Activated T-cell treated with anti-CD3 and anti-CD28 coated beads for 1 hour (primary cell): ENCODE results near the gene BMPR1B.
"Not testable (repeated sequence)": the region's sequence is repeated elsewhere in the genome, so short reads cannot be mapped to it uniquely, and the experiment has no call there.

Experiments
- DNase-seq: peaks from one replicate; pipeline ENCODE4 v3.0.0-alpha.2; 2020; ENCODE audit warnings: low read depth

Gene BMPR1B

DNA sequence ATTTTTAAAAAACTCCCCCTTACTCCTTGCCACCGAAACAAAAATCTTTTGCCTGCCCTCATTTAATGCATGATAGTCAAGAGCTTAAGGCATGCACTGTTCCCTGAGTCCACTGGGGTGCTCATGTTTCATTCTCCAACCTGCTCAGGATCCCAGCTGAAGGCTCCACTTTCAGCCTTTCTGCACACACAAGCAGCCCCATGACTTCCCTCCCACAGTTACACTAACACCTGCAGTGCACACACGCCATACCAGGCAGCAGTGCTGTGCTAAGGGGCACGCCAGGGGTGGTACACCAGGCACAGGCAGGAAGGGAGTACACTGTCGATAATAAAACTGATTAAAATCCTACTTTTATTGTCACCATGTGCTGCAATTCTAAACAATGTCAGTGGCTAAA, 385.2 kb downstream of the BMPR1B start:
- DNase-seq = no peak

DNA sequence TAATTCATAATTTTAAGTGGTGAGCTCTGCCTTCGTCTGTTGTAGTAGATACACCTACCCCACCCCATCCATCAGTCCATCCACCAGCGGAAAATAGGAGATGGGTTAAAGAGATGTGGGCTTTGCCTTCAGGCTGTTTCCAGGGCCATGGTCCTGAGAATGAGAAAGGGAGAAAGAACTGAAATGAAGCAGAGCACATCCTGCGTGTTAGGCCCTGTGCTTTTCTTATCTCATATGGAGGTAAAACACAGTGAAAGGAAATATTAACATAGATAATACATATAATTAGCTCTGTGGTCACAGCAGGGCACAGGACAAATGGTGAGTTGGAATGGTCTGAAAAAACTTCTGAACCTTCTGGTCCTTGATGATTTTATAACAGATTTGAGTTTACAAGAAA, 393.5 kb downstream of the BMPR1B start:
- DNase-seq = no peak

DNA sequence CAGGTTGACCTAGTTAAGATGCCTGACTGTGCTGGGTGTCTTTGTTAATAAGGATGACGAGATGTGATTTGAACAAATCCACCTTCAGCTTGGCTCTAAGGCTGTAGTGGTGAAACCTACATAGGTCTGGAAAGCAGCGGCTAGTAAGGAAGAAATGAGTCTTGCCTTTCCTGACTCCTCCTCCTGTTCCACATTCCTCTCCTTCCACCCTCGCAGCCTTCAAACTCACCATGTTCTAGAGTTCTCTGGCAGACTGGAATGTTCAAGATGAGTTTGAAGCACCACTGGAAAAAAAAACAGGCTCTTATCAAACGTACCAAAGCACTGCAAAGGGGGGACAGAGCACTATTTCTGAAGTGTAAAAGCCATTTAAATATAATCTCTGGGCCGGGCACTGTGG, 395.4 kb downstream of the BMPR1B start:
- DNase-seq = no peak

DNA sequence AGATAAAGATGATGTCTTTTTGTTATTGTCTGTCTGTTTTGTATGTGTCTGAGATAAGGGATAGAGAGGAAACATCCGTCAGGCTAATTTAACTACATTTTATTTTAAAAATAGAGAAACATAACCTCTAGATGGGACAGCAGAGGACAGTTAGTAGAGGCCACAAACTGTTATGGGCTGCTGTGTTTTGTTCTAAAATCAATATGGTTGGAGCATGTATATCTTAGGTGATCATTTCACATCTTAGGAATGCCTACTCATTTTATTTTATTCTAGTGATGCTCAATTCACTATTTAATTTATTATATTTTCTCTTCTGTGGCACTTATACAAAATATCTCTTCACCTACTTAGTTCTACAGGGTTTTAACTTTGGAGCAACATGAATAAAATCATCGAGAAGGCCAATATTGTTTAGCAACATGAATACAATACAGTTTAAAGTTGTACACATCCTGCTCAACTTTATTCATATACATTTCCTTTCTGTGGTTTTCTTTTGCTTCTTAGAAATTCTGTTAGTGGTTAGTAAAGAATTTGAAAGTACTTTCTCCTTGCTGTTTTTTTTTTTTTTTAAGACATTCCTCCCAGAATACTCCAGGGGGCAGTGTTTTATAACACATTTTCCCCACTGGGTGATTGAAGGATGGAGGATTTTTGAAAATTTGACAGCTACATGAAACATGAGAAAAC, 398.1 kb downstream of the BMPR1B start:
- no peak for DNase-seq

DNA sequence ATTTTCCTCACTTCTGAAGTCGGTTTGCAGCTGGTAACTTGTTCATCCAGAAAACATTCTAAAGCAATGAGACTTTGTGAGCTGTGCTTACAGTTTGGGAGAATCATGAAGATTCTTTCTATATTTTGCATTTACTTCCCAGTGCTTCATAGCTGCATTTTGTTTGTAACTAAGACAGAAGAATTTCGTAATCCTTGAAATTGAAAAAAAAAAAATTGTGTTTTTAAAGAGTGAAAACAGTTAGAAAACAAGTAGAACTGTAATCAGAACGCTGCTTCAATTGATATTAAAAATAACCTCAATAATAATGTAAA, 398.7 kb downstream of the BMPR1B start:
- DNase-seq = no peak

DNA sequence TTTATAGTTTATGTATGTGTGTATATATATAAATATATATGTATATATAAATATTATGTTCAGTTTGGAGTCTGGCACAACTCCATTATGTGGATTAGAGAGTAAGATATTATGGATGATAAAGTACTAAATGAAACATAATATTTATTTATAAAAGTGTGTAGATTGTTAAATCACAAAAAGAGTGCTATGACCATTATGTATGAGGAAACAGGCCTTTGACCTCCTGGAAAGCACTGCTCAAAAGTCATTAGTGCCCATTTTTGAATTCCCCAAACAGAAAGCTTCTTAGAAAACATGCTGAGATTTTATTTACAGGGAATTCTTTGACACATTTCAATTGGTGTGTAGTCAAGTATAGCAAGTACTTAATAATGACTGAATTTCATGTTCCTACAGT, 399.8 kb downstream of the BMPR1B start:
- no peak for DNase-seq

DNA sequence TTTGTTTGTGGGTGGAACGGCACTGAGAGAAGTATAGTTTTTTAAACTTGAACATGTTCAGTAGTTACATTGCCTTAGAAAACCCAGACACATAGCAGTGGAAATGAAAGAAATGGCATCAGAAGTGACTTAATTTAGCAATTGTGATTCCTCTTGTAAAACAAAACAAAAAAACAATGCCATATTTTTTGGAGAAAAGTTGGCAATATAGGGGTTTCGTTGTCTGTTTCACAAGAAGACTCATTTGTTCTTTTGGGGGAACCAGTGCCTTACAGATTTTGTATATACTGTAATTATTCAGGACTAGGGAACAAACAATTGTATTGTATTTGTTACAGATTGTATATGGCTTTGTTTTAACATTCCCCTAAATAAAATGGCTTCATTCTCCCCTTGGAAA, 400.3 kb downstream of the BMPR1B start:
- DNase-seq = no peak

DNA sequence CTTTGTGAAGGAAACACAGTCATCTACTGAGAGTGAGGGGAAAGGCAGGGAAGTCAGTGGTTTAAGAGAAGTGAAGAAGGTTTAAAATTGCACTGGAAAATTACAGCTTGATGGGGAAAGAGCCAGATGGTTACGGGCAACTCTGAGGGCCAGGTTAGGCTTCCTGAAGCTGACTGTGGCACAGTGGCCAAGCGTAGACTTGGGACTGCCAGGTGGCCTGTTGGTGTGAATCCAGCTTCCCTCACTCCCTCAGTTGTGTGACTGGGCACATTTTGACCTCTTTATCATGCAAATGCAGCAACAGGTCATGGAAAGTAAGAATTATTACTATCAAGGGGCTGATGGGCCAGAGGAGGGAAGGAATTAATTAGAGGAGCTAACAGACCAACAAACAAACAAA, 400.9 kb downstream of the BMPR1B start:
- DNase-seq = no peak

DNA sequence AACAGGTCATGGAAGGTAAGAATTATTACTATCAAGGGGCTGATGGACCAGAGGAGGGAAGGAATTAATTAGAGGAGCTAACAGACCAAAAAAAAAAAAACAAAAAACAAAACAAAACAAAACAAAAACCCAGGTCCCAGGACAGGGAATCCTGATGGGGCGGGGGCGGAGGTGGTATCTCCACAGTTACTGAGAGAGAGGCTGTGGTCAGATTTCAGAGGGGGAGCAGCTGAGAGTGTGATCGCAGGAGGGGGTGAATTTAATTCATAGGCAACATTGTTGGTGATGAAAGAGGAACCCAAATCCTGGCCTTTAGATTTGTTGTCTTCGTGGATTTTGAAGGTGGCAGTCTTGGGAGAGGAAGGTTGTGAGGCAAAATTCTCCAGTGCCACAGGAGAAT, 401.6 kb downstream of the BMPR1B start:
- no peak for DNase-seq

DNA sequence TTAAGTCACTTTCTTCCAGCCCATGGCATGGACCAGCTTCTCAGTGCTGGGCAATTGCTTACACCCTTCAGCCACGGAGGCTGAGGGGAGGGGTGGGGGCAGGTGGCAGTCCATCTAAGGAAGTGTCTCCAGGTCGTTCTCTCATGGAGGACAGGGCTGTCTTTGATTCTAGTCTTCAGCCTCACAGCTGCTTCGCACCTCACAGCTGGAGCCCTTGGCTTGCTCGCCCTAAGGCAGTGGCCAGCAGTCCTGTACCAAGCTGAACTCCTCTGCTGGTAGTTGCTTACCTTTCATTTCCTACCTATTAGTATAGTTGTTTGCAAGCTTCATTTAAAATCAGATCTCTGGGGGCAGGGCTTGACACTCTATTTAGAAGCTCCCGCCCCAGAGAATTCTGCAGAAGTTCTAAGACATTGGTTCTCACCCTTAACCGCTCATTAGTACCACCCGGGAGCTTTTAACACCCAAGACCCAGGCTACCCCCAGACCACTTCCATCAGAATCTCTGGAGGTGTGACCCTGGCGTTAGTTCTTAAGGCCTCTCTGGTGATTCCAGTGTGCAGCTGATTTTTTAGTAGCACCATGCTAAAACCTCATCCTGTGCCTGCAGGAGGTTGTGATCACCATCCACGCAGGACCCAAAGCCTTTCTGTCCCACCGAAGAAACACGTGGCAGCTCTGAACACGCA, 404.2 kb downstream of the BMPR1B start:
- no peak for DNase-seq

DNA sequence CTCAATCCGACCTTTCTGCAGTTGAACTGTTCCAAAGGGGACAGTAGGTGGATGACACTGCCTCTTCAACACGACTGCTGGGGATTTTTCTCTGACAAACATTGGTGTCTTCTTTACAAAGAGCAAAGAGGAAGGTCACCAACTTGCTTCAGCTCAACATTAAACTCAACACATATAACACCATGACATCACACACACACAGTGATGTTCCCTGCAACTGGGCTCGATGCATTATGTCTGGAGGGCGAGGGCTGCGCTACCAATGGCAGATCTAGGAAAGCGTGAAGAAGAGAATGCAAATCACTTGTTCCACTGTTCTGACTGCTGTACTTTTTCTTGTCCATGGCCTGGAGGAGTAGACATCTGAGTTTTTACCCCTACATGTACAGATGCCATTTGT, 405.1 kb downstream of the BMPR1B start:
- DNase-seq = no peak

DNA sequence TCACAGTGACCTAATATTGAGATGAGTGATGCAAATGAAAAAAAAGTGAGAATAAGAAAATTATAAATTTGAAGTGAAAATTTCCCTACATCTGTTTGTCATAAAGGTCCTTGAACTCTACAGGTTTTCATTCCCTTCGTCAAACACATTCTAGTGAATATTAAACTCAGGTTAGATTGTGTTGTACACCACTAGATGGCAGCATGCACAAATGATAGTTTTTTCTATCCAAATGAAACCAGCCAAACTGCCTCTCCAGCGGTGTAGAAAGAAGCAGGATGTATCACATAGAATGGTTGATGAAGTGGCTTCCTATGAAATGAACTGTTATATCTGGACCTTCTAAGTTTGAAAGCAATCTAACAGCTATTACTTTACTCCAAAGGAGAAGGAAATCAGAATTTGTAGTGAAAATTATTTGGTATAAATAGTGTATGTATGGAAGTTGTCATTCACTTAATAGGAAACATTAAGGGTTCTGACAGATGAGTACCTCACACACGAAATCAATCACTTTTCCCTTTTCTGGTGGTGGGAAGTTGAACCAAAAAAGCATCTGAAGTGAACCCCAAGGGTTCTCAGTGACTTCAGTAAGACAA, 408.3 kb downstream of the BMPR1B start:
- no peak for DNase-seq

DNA sequence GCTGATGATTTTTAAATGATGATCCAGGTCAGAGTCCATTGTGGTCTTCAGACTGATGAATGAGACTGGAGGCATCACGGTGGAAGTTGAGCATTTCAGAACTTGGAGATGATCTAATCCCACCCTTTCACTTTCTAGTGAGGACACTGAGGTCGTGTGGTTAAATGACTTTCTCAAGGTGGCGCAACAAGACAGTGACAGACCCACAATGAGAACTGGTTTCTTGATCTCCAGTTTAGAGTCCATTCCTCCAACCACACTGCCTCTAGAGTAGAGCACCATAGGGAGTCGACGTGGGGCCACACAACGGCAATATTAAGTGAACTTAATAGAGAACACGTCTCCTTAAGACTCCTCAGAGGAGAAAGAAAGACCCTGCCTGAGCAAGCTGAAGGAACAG, 410.1 kb downstream of the BMPR1B start:
- no peak for DNase-seq

DNA sequence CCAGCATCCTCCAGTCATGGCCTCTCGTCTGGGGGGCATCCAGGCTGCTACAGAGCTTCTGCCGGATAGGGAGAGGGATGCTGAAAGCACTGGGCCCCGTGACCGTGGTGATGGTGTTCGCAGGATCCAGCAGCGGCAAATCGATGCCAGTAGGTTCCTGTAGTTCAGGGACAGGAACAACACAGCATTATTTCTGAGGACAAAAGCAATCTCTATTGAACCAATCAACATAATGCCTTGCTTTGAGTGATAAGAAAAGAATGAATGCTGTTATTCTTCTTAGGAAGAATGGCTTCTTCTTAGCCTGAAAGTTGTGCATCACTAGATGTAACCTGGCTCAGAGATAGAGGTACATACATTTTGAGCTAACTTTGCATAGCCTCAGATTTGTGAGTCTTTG, 412.4 kb downstream of the BMPR1B start:
- DNase-seq = no peak

DNA sequence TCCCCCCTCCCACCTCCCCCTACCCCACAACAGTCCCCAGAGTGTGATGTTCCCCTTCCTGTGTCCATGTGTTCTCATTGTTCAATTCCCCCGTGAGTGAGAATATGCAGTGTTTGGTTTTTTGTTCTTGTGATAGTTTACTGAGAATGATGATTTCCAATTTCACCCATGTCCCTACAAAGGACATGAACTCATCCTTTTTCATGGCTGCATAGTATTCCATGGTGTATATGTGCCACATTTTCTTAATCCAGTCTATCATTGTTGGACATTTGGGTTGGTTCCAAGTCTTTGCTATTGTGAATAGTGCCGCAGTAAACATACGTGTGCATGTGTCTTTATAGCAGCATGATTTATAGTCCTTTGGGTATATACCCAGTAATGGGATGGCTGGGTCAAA, 413.6 kb downstream of the BMPR1B start:
- DNase-seq = not testable (repeated sequence)

DNA sequence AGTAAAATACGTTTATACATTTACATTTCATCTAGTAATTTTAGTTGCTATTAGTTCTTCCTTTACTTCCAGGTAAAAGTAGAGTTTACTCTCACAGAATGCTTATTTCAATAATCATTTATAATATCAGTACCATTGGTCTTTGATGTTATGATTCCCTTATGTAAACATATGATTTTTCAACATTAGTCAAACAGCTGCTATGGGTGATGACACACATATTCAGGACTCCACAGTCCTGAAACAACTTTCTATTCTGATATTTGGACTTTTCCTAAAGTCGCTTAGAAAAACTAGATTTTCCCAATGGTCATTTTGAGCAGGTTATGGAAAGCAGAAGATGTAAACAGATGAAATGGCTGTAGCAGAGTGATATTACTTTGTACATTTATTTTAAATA, 421.2 kb downstream of the BMPR1B start:
- no peak for DNase-seq

DNA sequence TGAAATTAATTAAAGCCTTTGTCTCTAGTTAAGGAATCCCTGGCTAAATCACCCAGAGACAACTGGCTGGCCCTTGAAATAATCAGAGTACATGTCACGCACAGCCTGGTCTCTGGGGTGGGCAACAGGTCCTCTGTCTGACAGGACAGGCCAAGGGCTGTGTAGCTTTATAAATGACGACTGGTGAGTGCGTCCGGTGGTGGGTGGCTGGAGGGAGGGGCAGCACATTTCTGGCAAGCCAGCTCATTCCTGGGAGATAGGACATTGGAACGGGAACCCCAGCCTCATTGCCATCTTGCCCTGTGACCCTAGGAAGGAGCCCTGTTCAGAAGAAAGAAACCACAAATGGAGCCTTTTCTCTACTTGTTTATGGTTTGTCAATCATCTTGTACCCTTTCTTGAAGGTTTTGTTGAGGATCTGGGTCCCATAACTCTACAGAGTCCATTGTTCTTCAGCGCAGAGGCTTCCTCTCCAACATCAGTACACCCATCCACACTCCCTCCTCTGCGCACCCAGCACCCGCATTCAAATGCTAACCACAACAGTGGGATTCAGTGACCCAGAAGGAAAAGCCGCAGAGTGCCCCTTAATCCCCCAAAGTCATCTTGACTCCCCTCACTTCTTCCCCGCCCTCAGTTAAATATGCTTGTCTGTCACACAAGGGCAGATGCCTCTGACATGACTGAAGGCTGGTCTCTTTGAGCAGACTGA, 422.9 kb downstream of the BMPR1B start:
- no peak for DNase-seq

DNA sequence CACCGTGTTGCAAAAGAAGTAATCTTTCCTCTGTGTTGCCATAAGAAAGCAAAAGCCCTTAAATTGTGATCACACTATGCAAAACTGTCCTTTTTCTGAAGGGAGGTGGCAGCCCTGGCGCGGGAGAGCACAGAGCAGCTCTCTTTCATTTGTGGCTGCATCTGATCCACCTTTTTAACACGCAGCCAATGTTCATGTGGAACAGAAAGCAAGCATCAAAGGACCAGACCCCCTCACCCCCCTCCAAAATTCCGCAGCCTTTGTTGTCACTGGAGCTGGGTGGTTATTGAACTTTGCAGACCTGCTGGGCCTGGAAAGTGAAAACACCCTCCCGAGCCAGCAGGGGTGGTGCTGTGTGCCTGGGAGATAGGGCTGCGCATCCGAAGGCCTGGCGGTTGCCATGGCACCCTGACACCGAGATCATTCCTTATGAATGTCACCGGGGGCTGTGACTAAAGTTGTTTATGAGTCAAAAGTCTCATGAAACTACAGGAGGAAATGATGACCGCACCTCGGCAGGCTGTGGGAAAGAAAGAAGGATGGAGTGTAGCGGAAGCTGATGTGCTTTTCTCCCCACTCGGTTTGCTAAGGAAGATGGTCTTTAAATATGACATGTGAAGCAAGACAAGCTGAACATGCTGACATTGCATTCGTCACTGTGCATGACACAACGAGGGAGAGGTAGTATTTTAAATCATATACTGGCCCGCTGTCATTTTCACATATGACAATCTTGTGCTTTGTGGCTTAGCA, 423.7 kb downstream of the BMPR1B start:
- no peak for DNase-seq

DNA sequence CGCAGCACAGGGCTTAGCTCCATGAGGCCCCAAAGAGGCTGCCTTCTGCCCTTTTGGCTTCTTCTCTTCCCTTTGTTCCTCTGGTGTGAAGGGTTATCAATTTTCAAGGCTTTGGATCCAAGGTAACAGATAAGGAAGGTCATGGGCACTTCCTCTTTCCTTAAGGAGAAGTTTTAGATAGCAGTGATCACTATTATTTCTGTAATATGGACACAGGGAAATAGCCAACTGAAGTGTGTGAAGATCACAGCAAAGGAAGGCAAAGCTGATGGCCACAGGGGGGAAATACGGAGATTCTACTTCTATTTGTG, 424.2 kb downstream of the BMPR1B start:
- no peak for DNase-seq

DNA sequence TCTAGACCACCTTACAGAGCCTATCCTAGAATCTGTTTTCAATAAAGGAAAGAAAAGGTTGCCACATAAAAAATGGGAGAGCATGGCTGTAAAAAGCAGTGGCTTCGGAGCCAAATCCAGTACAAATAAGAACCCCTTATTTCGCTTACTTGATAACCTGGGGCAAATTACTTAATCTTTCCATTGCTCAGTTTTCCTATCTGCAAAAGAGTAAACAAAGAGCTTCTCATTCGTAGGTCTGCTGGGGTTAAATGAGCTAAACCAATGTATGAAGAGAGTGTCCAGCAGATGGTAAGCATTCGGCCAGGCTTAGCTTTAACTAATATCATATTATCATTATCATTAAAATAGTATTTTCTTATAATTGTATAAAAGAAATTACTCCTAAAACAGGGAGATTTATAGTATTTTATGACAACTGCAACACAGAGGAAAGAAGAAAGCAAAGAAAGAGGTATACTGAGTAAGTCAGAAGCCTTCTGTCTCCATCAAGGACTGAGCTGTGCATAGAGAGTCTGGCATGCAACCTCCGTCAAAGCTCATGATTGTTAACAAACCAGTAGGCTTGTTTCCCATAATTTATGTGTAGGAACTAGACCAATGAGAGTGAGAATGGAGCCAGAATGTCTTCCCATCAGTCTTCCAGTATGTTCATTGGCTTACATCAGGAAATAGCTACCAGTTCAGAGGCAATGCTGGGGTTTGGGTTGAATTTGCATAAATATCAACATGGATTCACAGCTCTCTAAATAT, 426.1 kb downstream of the BMPR1B start:
- no peak for DNase-seq

DNA sequence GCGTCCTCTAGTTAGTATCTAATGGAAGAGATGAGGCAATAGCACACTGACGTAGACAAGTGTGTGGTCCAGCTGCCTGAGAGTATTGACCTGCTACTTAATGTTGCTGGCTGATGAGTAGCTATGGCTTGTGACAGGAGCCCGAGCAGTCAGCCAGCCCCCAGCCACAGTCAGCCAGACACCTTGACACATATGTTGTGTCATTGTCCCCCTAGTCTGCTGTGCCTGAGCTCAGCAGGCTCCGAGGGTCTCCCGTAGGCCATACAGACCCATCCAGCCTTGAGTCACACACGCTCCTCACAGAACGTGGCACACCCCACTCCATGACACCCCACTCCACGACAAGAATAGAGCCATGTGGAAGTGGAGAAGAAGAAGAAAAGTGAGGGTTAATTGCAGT, 428.9 kb downstream of the BMPR1B start:
- DNase-seq = no peak
